Activated CD4-positive, alpha-beta T cell treated with anti-CD3 and anti-CD28 coated beads, Interleukin-2, amount 10 ng/mL, durations not matched to agents 24 days and 14 days (primary cell): ENCODE data around the gene PET117. TPM values are rescaled to one million over a fixed set of nuclear protein-coding genes. Genes with fewer than 3 reads are reported as not detected.
"Not testable (repeated sequence)": the region's sequence is repeated elsewhere in the genome, so short reads cannot be mapped to it uniquely, and the experiment has no call there.

Experiments used
- DNase-seq: peaks from one replicate; pipeline ENCODE4 v3.0.0; 2022
- H3K27ac Mint-ChIP-seq: one replicate; pipeline ENCODE4 v1.8.0; 2022; ENCODE audit warnings: mild to moderate bottlenecking, mixed read lengths
- H3K27me3 Mint-ChIP-seq: one replicate; pipeline ENCODE4 v1.8.0; 2022; ENCODE audit warnings: mixed read lengths
- H3K36me3 Mint-ChIP-seq: one replicate; pipeline ENCODE4 v1.8.0; 2022; ENCODE audit warnings: low read depth, mild to moderate bottlenecking, mixed read lengths
- H3K4me1 Mint-ChIP-seq: one replicate; pipeline ENCODE4 v1.8.0; 2021; ENCODE audit warnings: mixed read lengths
- H3K4me3 Mint-ChIP-seq: one replicate; pipeline ENCODE4 v1.8.0; 2022; ENCODE audit warnings: mild to moderate bottlenecking, moderate library complexity, mixed read lengths
- H3K9me3 Mint-ChIP-seq: one replicate; pipeline ENCODE4 v1.8.0; 2021; ENCODE audit warnings: mixed read lengths
- intact Hi-C: fragments of 100-400 bp; cut with micrococcal nuclease; formaldehyde crosslinking; loops from one replicate; pipeline ENCODE4 v1.15.1; 2023
- total RNA-seq: library from RNA; stranded (reverse); gene quantifications from 2 replicates; pipeline ENCODE4 v1.2.3, GENCODE V29; 2022

PET117 gene
- total RNA-seq, 1 donor from 2014 or later = 18.5 TPM

- Mint-ChIP-seq H3K9me3 (peaks cover 8% of the 10 kb centered on the region), H3K4me1 (no peaks in the 10 kb centered on the region), H3K27ac (no peak overlapping the region), H3K27me3 (no peaks in the 10 kb centered on the region), H3K36me3 (peaks cover 55% of the 10 kb centered on the region), H3K4me3 (no peak overlapping the region)
- intact Hi-C loops = no loop called here
- DNase-seq = no peak
These were observed 37.4 kb downstream of the PET117 start for GRCh38 chr20:18174906-18175683.

- Mint-ChIP-seq H3K4me1 (no peaks in the 10 kb centered on the region), H3K27me3 (no peaks in the 10 kb centered on the region), H3K27ac (no peak overlapping the region), H3K36me3 (peaks cover 55% of the 10 kb centered on the region), H3K4me3 (no peak overlapping the region), H3K9me3 (peaks cover 12% of the 10 kb centered on the region)
- DNase-seq = no peak
- intact Hi-C loops = no loop called here
These were observed 38.7 kb downstream of the PET117 start for GRCh38 chr20:18176318-18176785.

- peaks cover 65% of the 10 kb centered on the region for H3K36me3 Mint-ChIP-seq
- H3K27me3 Mint-ChIP-seq, H3K4me3 Mint-ChIP-seq, intact Hi-C loops, DNase-seq, H3K27ac Mint-ChIP-seq, H3K4me1 Mint-ChIP-seq: not testable (repeated sequence)
- peaks cover 12% of the 10 kb centered on the region for H3K9me3 Mint-ChIP-seq
These were observed 42.7 kb downstream of the PET117 start for GRCh38 chr20:18180366-18180765.

- Mint-ChIP-seq H3K27me3 (no peaks in the 10 kb centered on the region), H3K9me3 (peaks cover 12% of the 10 kb centered on the region), H3K4me3 (no peak overlapping the region), H3K36me3 (peaks cover 62% of the 10 kb centered on the region), H3K4me1 (no peaks in the 10 kb centered on the region), H3K27ac (no peak overlapping the region)
- intact Hi-C loops = no loop called here
- no peak for DNase-seq
These were observed 43.2 kb downstream of the PET117 start for GRCh38 chr20:18180815-18181214.

- DNase-seq = no peak
- intact Hi-C loops = no loop called here
- H3K27ac Mint-ChIP-seq = no peak overlapping the region
- no peaks in the 10 kb centered on the region for H3K27me3 Mint-ChIP-seq
- H3K4me3 Mint-ChIP-seq = no peak overlapping the region
- H3K4me1 Mint-ChIP-seq = peaks cover 2% of the 10 kb centered on the region
- no peaks in the 10 kb centered on the region for H3K9me3 Mint-ChIP-seq
- H3K36me3 Mint-ChIP-seq = peaks cover 26% of the 10 kb centered on the region
These were observed 49.4 kb downstream of the PET117 start for GRCh38 chr20:18187020-18187419.

GRCh38 chr20:18188434-18188833, 50.8 kb downstream of the PET117 start:
- peaks cover 15% of the 10 kb centered on the region for H3K36me3 Mint-ChIP-seq
- H3K4me3 Mint-ChIP-seq = no peak overlapping the region
- H3K4me1 Mint-ChIP-seq = peaks cover 2% of the 10 kb centered on the region
- H3K9me3 Mint-ChIP-seq = no peaks in the 10 kb centered on the region
- H3K27me3 Mint-ChIP-seq = no peaks in the 10 kb centered on the region
- intact Hi-C loops = no loop called here
- DNase-seq = no peak
- no peak overlapping the region for H3K27ac Mint-ChIP-seq

- no peak overlapping the region for H3K27ac Mint-ChIP-seq
These were observed 52.9 kb downstream of the PET117 start for GRCh38 chr20:18190338-18191233.

GRCh38 chr20:18191306-18191705, 53.6 kb downstream of the PET117 start:
- peaks cover 3% of the 10 kb centered on the region for H3K36me3 Mint-ChIP-seq
- intact Hi-C loops = no loop called here
- no peak for DNase-seq
- no peaks in the 10 kb centered on the region for H3K27me3 Mint-ChIP-seq
- peaks cover 2% of the 10 kb centered on the region for H3K4me1 Mint-ChIP-seq
- H3K27ac Mint-ChIP-seq = no peak overlapping the region
- H3K9me3 Mint-ChIP-seq = no peaks in the 10 kb centered on the region
- H3K4me3 Mint-ChIP-seq = no peak overlapping the region

More at GRCh38 chr20:18190338-18191233, 52.9 kb downstream of the PET117 start:
- Mint-ChIP-seq H3K27me3 (no peaks in the 10 kb centered on the region), H3K4me1 (peaks cover 2% of the 10 kb centered on the region), H3K4me3 (no peak overlapping the region), H3K36me3 (peaks cover 7% of the 10 kb centered on the region), H3K9me3 (no peaks in the 10 kb centered on the region)
- no peak for DNase-seq
- intact Hi-C loops = no loop called here

Other genes with a start within 250 kb of the PET117 start
- gene SNX5, start 169.1 kb upstream of the PET117 start, total RNA-seq = 230 and 240 TPM in 2 replicates
- 32.7 and 34.3 TPM in 2 replicates for gene MGME1, start 168.8 kb upstream of the PET117 start, total RNA-seq
- gene OVOL2, start 79.9 kb upstream of the PET117 start, total RNA-seq = not detected in 2 replicates
- 16.5 and 16.8 TPM in 2 replicates for gene KAT14, start within 50 bp of the PET117 start, total RNA-seq
- gene ZNF133, start 150.7 kb downstream of the PET117 start, total RNA-seq = 10.2 and 10.5 TPM in 2 replicates